ENCODE results near the gene SYNE3. TPM values are rescaled to one million over a fixed set of nuclear protein-coding genes. Genes with fewer than 3 reads are reported as not detected.

SYNE3 gene
- total and polyA plus RNA-seq, 9 of the 15 experiments (the other 6 are each of a cell fraction or from before 2014, with no cell fraction given): 0.04 to 3.1 (median 0.55) TPM

DNA sequence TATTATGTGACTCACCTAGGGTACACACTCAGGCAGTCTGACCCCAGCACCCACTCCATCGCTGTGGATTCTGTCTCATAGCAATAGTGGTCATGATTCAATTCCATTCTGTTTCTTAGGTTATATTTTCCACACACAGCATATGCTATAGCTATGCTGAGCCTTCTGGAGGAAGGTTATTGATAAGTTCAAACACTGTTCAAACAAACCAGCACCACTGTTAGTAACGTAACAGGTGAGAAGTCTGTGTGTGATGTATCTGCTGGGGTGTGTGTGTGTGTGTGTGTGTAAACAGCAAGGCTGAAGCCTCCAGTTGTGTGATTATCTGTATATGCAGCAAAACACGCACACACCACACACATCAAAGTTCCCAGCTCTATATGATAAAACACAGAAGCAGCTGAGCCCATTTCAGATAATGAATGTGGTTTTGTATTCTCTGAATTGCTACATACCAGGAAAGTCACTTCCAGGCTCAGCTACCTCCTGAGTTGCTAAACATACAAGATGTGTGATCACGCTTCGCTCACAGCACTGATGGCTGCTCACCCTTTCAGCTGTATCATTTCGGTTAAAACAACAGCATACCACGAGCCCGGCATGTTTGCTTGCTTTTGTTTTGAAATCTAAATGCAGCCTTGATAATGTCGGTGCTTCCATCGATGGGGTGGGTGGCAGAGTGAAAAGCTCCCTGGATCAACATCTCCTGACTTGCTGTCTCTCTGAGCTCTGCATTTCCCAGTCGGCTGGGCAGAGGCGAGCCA, 6.8 kb upstream of the SYNE3 start (continued):
- TF ChIP-seq, protein P1, sequence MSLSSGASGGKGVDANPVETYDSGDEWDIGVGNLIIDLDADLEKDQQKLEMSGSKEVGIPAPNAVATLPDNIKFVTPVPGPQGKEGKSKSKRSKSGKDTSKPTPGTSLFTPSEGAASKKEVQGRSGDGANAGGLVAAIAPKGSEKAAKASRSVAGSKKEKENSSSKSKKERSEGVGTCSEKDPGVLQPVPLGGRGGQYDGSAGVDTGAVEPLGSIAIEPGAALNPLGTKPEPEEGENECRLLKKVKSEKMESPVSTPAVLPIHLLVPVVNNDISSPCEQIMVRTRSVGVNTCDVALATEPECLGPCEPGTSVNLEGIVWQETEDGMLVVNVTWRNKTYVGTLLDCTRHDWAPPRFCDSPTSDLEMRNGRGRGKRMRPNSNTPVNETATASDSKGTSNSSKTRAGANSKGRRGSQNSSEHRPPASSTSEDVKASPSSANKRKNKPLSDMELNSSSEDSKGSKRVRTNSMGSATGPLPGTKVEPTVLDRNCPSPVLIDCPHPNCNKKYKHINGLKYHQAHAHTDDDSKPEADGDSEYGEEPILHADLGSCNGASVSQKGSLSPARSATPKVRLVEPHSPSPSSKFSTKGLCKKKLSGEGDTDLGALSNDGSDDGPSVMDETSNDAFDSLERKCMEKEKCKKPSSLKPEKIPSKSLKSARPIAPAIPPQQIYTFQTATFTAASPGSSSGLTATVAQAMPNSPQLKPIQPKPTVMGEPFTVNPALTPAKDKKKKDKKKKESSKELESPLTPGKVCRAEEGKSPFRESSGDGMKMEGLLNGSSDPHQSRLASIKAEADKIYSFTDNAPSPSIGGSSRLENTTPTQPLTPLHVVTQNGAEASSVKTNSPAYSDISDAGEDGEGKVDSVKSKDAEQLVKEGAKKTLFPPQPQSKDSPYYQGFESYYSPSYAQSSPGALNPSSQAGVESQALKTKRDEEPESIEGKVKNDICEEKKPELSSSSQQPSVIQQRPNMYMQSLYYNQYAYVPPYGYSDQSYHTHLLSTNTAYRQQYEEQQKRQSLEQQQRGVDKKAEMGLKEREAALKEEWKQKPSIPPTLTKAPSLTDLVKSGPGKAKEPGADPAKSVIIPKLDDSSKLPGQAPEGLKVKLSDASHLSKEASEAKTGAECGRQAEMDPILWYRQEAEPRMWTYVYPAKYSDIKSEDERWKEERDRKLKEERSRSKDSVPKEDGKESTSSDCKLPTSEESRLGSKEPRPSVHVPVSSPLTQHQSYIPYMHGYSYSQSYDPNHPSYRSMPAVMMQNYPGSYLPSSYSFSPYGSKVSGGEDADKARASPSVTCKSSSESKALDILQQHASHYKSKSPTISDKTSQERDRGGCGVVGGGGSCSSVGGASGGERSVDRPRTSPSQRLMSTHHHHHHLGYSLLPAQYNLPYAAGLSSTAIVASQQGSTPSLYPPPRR (CRISPR knock-in tag; IDR thresholded peaks at IDR 0.05; ENCODE audit: borderline replicate concordance): no peak
- TF ChIP-seq, protein P2, sequence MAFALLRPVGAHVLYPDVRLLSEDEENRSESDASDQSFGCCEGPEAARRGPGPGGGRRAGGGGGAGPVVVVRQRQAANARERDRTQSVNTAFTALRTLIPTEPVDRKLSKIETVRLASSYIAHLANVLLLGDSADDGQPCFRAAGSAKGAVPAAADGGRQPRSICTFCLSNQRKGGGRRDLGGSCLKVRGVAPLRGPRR (CRISPR knock-in tag; IDR thresholded peaks at IDR 0.05): no peak
- TF ChIP-seq TCF7 (IDR thresholded peaks at IDR 0.05; ENCODE audit: borderline replicate concordance) (peak; percentile 77; the same call in 1 of the 2 replicates), NFRKB (IDR thresholded peaks at IDR 0.05; ENCODE audit: low read depth) (peak; percentile 79; the same call in 1 of the 2 replicates), SOX6 (IDR thresholded peaks at IDR 0.05) (0 out of 2 replicates have a peak, but pooled peaks have one; percentile 16)
- TF ChIP-seq, protein P3, sequence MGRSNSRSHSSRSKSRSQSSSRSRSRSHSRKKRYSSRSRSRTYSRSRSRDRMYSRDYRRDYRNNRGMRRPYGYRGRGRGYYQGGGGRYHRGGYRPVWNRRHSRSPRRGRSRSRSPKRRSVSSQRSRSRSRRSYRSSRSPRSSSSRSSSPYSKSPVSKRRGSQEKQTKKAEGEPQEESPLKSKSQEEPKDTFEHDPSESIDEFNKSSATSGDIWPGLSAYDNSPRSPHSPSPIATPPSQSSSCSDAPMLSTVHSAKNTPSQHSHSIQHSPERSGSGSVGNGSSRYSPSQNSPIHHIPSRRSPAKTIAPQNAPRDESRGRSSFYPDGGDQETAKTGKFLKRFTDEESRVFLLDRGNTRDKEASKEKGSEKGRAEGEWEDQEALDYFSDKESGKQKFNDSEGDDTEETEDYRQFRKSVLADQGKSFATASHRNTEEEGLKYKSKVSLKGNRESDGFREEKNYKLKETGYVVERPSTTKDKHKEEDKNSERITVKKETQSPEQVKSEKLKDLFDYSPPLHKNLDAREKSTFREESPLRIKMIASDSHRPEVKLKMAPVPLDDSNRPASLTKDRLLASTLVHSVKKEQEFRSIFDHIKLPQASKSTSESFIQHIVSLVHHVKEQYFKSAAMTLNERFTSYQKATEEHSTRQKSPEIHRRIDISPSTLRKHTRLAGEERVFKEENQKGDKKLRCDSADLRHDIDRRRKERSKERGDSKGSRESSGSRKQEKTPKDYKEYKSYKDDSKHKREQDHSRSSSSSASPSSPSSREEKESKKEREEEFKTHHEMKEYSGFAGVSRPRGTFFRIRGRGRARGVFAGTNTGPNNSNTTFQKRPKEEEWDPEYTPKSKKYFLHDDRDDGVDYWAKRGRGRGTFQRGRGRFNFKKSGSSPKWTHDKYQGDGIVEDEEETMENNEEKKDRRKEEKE (IDR thresholded peaks at IDR 0.05; ENCODE audit: borderline replicate concordance in 1 of 2, control insufficient read depth in 1 of 2, low read depth in 2 of 2, low read length in 1 of 2): no peak
